ENCODE data around the gene STIMATE. TPM values are rescaled to one million over a fixed set of nuclear protein-coding genes. Genes with fewer than 3 reads are reported as not detected.
A peak's percentile ranks its signal among the peaks of the same experiment; 100 is the strongest.

Gene STIMATE
- total and polyA plus RNA-seq, 9 donors = 6.0 to 10.0 (median 7.9) TPM

DNA sequence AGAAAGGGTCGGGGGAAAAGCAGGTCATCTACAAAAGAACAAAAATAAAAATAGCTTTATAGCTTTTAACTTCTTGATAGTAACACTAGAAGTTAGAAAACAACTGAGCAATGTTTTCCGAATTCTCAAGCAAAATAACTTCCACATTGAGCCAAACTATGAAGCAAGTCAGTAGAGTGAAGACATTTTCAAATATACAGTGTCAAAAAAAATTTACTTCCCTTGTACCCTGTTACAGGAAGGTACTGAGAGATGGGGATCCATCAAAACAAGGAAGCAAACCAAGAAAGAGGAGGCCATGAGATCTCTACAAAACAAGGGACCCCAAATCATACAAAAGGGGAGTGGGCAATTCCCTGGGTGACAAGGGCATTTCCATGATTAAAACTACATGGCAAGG lies 26.6 kb upstream of the STIMATE start:
- WGBS (ENCODE audit: insufficient coverage) = no CpG with 5 or more reads among the region's 2 CpGs
- Histone ChIP-seq H3K27ac (ENCODE audit: low read length) (no peak overlapping the region), H3K4me3 (ENCODE audit: low read length) (no peak overlapping the region), H3K27me3 (ENCODE audit: control insufficient read depth, insufficient read depth, low read length) (no peaks in the 10 kb centered on the region), H3K36me3 (ENCODE audit: control insufficient read depth, insufficient read depth, low read length) (peaks cover 16% of the 10 kb centered on the region), H3K9me3 (replicated peaks; ENCODE audit: control insufficient read depth, low read depth, low read length) (no peaks in the 10 kb centered on the region), H3K4me1 (ENCODE audit: control insufficient read depth, insufficient read depth, low read length) (no peaks in the 10 kb centered on the region)
- peak; percentile 19 for DNase-seq

DNA sequence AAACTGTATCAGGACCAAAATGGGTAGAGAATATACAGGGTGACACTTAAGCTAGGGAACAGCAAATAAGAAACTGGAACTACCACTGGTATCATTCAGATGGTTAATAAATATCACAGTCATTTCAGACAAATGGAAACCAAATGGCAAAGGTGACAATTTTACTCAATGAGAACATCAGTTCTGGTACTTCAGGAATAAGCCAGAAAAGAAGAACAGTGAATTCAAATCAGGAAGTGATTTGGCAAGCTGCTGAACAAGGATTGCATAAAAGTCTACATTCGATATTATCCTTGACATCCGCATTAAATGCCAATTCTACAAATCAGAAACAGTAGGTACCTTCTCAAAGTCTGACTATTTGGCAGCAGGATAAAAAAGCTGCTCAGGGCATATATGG lies 23.5 kb upstream of the STIMATE start:
- Histone ChIP-seq H3K27me3 (ENCODE audit: control insufficient read depth, insufficient read depth, low read length) (no peaks in the 10 kb centered on the region), H3K4me1 (ENCODE audit: control insufficient read depth, insufficient read depth, low read length) (no peaks in the 10 kb centered on the region), H3K4me3 (ENCODE audit: low read length) (no peak overlapping the region), H3K36me3 (ENCODE audit: control insufficient read depth, insufficient read depth, low read length) (peaks cover 14% of the 10 kb centered on the region), H3K9me3 (replicated peaks; ENCODE audit: control insufficient read depth, low read depth, low read length) (no peaks in the 10 kb centered on the region), H3K27ac (ENCODE audit: low read length) (no peak overlapping the region)
- WGBS (ENCODE audit: insufficient coverage) = 71% methylated on average over 2 of the region's 2 CpGs
- DNase-seq = no peak

DNA sequence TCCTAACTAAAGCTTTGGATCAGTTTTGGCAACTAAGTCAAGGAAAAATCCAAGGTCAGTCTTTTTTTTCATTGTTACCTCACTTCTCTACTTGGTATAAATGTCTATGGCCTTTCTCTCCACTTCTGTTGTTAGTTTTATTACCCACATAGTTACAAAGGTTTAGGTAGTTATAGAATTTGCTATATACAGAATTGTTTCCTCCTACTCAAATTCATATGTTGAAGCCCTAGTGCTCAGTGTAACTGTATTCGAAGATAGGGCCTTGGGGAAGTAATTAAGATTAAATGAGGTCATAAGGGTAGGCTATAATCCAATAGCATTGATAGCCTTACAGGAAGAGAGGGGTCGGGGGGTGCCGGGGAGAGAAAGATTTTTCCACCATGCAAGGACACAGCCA lies 19.7 kb upstream of the STIMATE start:
- H3K36me3 ChIP-seq (ENCODE audit: control insufficient read depth, insufficient read depth, low read length) = peaks cover 16% of the 10 kb centered on the region
- no CpG with 5 or more reads among the region's 3 CpGs for WGBS (ENCODE audit: insufficient coverage)
- no peaks in the 10 kb centered on the region for H3K27me3 ChIP-seq (ENCODE audit: control insufficient read depth, insufficient read depth, low read length)
- no peak overlapping the region for H3K4me3 ChIP-seq (ENCODE audit: low read length)
- no peaks in the 10 kb centered on the region for H3K4me1 ChIP-seq (ENCODE audit: control insufficient read depth, insufficient read depth, low read length)
- H3K9me3 ChIP-seq (replicated peaks; ENCODE audit: control insufficient read depth, low read depth, low read length) = no peaks in the 10 kb centered on the region
- DNase-seq = no peak
- H3K27ac ChIP-seq (ENCODE audit: low read length) = no peak overlapping the region

DNA sequence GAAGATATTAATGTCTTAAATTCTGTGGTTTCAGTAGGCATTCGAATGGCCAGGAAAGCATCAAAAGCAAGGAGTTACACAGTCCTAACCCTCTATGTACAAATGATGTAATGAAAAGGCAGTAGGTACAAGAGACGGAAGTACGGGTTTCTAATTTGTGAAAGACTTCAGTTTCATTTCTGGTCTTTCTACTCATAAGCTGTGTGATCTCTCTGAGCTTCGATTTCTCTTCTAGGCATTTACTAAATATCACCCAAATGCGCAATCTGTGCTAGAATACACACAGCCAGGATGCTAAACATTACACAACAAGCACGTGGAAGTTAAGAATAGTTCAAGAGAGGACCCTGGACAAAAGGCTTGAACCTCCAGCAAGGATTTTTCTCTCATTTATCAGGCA lies 17.9 kb upstream of the STIMATE start:
- H3K4me1 ChIP-seq (ENCODE audit: control insufficient read depth, insufficient read depth, low read length) = no peaks in the 10 kb centered on the region
- no peak overlapping the region for H3K4me3 ChIP-seq (ENCODE audit: low read length)
- H3K27ac ChIP-seq (ENCODE audit: low read length) = no peak overlapping the region
- H3K9me3 ChIP-seq (replicated peaks; ENCODE audit: control insufficient read depth, low read depth, low read length) = no peaks in the 10 kb centered on the region
- DNase-seq = no peak
- peaks cover 14% of the 10 kb centered on the region for H3K36me3 ChIP-seq (ENCODE audit: control insufficient read depth, insufficient read depth, low read length)
- H3K27me3 ChIP-seq (ENCODE audit: control insufficient read depth, insufficient read depth, low read length) = no peaks in the 10 kb centered on the region
- WGBS (ENCODE audit: insufficient coverage) = 100% methylated on average over 1 of the region's 6 CpGs

DNA sequence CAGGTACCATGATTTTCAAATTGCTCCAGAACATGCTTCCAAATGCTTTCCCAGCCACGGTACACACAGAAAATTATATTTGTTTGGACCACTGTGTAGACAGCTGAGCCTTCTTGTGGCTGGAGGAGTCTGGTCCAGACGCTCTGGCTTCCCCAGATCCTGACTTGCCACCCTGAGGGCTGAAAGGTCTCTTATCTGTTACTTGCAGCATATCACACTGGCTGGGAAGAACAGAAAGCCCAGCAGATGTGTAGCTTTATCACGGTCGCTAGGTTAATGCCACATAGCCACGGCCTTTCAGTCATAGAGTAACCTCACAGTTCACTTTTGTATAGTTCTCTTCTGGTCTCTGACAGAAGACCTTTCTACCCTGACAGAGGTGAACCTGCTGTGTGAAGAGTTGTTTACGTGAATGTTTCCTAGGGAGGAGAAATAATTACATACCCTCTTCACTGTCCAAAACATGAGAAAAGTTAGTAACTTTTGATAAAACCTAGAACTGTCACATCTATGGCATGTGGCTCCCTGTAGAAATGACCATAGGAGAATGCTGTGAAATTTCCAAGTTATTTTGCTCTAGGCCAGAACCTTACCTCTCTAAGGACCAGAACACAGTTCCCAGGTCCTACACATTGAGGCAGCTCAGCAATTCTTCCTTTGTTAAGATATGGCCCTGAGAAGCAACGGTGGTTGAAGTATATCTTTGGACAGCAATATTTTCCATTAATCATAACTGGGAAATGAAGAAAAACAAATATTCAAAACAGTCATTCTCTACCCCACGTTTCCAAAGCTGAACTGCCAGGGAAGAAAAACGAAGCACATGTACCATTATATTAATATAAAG lies 15.8 kb upstream of the STIMATE start:
- no peaks in the 10 kb centered on the region for H3K9me3 ChIP-seq (replicated peaks; ENCODE audit: control insufficient read depth, low read depth, low read length)
- H3K27me3 ChIP-seq (ENCODE audit: control insufficient read depth, insufficient read depth, low read length) = no peaks in the 10 kb centered on the region
- no peak overlapping the region for H3K27ac ChIP-seq (ENCODE audit: low read length)
- no peak overlapping the region for H3K4me3 ChIP-seq (ENCODE audit: low read length)
- no peaks in the 10 kb centered on the region for H3K4me1 ChIP-seq (ENCODE audit: control insufficient read depth, insufficient read depth, low read length)
- WGBS (ENCODE audit: insufficient coverage) = 95% methylated on average over 4 of the region's 9 CpGs
- H3K36me3 ChIP-seq (ENCODE audit: control insufficient read depth, insufficient read depth, low read length) = peaks cover 9% of the 10 kb centered on the region
- no peak for DNase-seq

DNA sequence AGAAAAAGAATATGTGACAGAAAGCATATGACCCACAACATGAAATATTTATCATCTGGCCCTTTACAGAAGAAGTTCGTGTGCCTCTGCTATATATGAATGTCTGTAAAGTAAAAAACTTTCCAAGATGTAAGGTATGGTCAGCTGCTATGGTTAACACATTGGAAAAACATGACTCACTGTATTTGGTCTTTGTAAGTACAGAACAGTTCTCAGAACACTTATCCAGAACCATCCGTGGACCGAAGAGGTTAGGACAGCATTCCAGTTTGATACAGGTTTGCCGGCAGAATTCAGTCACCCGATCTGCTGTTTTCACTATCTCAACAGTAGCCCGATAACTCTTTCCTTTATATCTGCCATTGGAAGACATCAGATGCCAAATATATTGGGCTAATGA lies 13.5 kb upstream of the STIMATE start:
- peaks cover 12% of the 10 kb centered on the region for H3K36me3 ChIP-seq (ENCODE audit: control insufficient read depth, insufficient read depth, low read length)
- WGBS (ENCODE audit: insufficient coverage) = 90% methylated on average over 2 of the region's 6 CpGs
- no peak for DNase-seq

DNA sequence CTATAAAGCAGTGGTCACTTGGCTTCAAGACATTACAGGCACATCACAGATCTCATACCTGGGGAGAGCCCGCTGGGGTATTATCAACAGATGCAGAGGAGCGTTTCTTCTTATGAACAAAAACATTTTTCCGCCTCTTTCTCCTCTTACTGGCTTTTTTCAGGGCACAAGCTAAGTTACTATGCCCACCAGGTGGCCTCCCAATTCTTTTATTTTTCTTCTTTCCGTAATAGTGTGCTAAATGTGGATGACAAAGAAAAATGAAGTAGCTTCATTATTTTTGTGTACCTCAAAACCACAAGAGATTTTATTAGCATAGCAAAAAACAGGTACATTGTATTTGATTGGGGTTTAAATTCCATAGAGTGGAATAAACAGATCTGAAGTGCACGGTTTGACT lies 10.1 kb upstream of the STIMATE start:
- 100% methylated on average over 1 of the region's 5 CpGs for WGBS (ENCODE audit: insufficient coverage)
- Histone ChIP-seq H3K9me3 (replicated peaks; ENCODE audit: control insufficient read depth, low read depth, low read length) (no peaks in the 10 kb centered on the region), H3K4me3 (ENCODE audit: low read length) (no peak overlapping the region), H3K4me1 (ENCODE audit: control insufficient read depth, insufficient read depth, low read length) (no peaks in the 10 kb centered on the region), H3K36me3 (ENCODE audit: control insufficient read depth, insufficient read depth, low read length) (peaks cover 11% of the 10 kb centered on the region), H3K27ac (ENCODE audit: low read length) (no peak overlapping the region), H3K27me3 (ENCODE audit: control insufficient read depth, insufficient read depth, low read length) (no peaks in the 10 kb centered on the region)
- DNase-seq = no peak

More for the DNA sequence above, 13.5 kb upstream of the STIMATE start:
- Histone ChIP-seq H3K4me3 (ENCODE audit: low read length) (no peak overlapping the region), H3K4me1 (ENCODE audit: control insufficient read depth, insufficient read depth, low read length) (no peaks in the 10 kb centered on the region), H3K27me3 (ENCODE audit: control insufficient read depth, insufficient read depth, low read length) (no peaks in the 10 kb centered on the region), H3K27ac (ENCODE audit: low read length) (no peak overlapping the region), H3K9me3 (replicated peaks; ENCODE audit: control insufficient read depth, low read depth, low read length) (no peaks in the 10 kb centered on the region)

DNA sequence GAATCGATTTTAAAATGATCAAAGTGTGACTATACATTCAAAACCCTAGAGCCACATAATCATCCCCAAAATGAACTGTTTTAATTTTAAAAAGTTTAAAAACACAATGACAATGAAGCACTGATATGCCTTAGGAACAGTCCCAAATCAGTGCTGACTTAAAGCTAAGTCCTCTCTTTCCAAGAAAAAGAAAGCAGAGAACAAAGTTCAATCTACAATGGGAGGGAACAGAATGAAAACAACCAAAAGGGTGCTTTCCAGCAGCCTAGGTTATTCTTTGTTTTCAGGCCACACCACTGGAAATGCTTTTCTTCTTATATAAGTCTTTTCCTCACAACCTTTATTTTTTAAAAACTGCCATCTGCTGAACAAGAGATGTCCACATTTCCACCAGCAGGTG lies 7.2 kb upstream of the STIMATE start:
- no peak for DNase-seq
- H3K9me3 ChIP-seq (replicated peaks; ENCODE audit: control insufficient read depth, low read depth, low read length) = no peaks in the 10 kb centered on the region
- no peak overlapping the region for H3K4me3 ChIP-seq (ENCODE audit: low read length)
- H3K27me3 ChIP-seq (ENCODE audit: control insufficient read depth, insufficient read depth, low read length) = no peaks in the 10 kb centered on the region
- WGBS (ENCODE audit: insufficient coverage) = no CpG with 5 or more reads among the region's 1 CpG
- H3K27ac ChIP-seq (ENCODE audit: low read length) = no peak overlapping the region
- no peaks in the 10 kb centered on the region for H3K4me1 ChIP-seq (ENCODE audit: control insufficient read depth, insufficient read depth, low read length)
- H3K36me3 ChIP-seq (ENCODE audit: control insufficient read depth, insufficient read depth, low read length) = peaks cover 6% of the 10 kb centered on the region

DNA sequence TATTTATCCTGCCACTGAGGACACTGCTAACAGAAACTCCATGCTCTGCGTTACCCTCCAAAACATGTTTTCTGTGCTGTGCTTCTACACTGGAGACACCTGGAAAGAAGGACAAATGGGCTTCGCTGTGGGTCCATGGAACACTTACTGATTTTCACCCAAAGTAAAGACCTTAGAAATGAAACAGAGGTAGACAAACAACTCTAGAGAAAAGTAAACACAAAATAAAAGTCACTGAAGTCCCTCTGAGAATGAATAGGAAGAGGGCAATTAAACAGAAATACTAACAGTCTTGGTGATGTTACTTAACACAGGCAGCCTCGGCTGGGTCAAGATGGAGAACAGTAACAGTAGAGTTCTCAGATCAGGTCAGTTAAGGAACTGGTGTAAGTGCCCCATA lies 6.7 kb upstream of the STIMATE start:
- Histone ChIP-seq H3K27me3 (ENCODE audit: control insufficient read depth, insufficient read depth, low read length) (no peaks in the 10 kb centered on the region), H3K4me1 (ENCODE audit: control insufficient read depth, insufficient read depth, low read length) (no peaks in the 10 kb centered on the region), H3K9me3 (replicated peaks; ENCODE audit: control insufficient read depth, low read depth, low read length) (no peaks in the 10 kb centered on the region), H3K27ac (ENCODE audit: low read length) (no peak overlapping the region), H3K4me3 (ENCODE audit: low read length) (no peak overlapping the region), H3K36me3 (ENCODE audit: control insufficient read depth, insufficient read depth, low read length) (peaks cover 6% of the 10 kb centered on the region)
- WGBS (ENCODE audit: insufficient coverage) = 100% methylated on average over 1 of the region's 3 CpGs
- no peak for DNase-seq

DNA sequence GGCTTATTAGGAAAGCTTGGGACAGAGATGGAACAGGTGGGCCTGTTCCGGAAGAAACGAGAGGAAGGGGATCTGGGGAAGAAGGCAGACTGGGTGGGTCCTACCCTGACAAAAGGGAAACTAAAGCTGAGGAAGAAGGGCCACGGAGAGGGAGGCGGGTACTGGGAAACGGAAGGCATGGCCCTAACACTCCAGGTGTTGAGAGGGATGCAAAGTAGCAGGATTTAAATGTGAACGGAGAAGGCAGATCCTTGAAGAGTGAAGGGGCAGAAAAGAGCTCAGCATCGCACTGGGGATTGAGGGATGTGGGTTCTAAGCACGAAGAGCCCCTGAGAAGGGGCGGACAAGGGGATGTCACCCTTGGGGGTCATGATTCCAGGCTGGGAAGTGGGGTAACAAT lies 735 bp downstream of the STIMATE start:
- 7% methylated on average over 9 of the region's 9 CpGs for WGBS (ENCODE audit: insufficient coverage)
- peak overlapping the region; percentile 78 for H3K4me3 ChIP-seq (ENCODE audit: low read length)
- H3K9me3 ChIP-seq (replicated peaks; ENCODE audit: control insufficient read depth, low read depth, low read length) = no peaks in the 10 kb centered on the region
- DNase-seq = no peak
- no peaks in the 10 kb centered on the region for H3K27me3 ChIP-seq (ENCODE audit: control insufficient read depth, insufficient read depth, low read length)
- H3K4me1 ChIP-seq (ENCODE audit: control insufficient read depth, insufficient read depth, low read length) = peaks cover 21% of the 10 kb centered on the region
- H3K27ac ChIP-seq (ENCODE audit: low read length) = no peak overlapping the region
- peaks cover 9% of the 10 kb centered on the region for H3K36me3 ChIP-seq (ENCODE audit: control insufficient read depth, insufficient read depth, low read length)

Data from muscle of leg (tissue), 11 donors.